Large intestine (tissue), 3 donors: Measurements from ENCODE around the gene SERPINA4. TPM values are rescaled to one million over a fixed set of nuclear protein-coding genes. Genes with fewer than 3 reads are reported as not detected.

Source experiments
- DNase-seq, 2 donors: peaks; one replicate each; pipeline versions ENCODE4 v3.0.0 to v3.0.0-alpha.2; 2013
- H3K27ac ChIP-seq: one replicate; pipeline ENCODE4 v1.5.1; 2013; ENCODE audit warnings: low read length
- H3K27me3 ChIP-seq: 2 replicates; pipeline ENCODE4 v1.6.1; 2013; ENCODE audit warnings: low read length; ENCODE audit not compliant: control insufficient read depth, insufficient read depth
- H3K36me3 ChIP-seq: 2 replicates; pipeline ENCODE4 v1.6.1; 2013; ENCODE audit warnings: low read length; ENCODE audit not compliant: control insufficient read depth, insufficient read depth
- H3K4me1 ChIP-seq: one replicate; pipeline ENCODE4 v1.6.1; 2013; ENCODE audit warnings: low read length; ENCODE audit not compliant: control insufficient read depth, insufficient read depth
- H3K4me3 ChIP-seq: one replicate; pipeline ENCODE4 v1.5.1; 2013; ENCODE audit warnings: low read length
- H3K9me3 ChIP-seq: one replicate; pipeline ENCODE4 v1.6.1; 2013; ENCODE audit warnings: mild to moderate bottlenecking, low read depth, low read length, moderate library complexity; ENCODE audit not compliant: control insufficient read depth
- WGBS: methylation state at CpG from one replicate; pipeline ENCODE4 v1.1.5; 2013; ENCODE audit warnings: low lambda C conversion rate; ENCODE audit not compliant: insufficient coverage; 5-methylcytosine and 5-hydroxymethylcytosine counted together
- polyA plus RNA-seq: library from polyadenylated mRNA; unstranded; fragments of 120-200 nt; gene quantifications from one replicate; pipeline ENCODE4 v1.2.1, GENCODE V29; 2013

SERPINA4 gene
- polyA plus RNA-seq, 1 donor = 46.0 TPM

DNA sequence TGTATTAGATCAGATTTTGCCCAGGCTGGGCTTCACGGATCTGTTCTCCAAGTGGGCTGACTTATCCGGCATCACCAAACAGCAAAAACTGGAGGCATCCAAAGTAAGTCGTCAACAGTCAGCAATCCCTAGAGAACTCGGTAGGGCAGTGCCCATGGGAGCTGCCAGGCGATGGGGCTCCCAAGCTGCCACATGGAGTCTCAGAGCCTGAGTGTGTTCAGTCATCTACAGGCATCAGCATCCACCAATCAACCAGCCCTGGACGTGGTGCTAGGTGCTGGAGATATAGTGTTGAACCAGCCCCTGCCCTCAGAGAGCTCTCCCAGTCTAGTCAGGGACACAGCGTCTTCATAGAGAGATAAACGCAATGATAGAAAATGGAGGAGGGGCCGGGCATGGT, 6.9 kb downstream of the SERPINA4 start:
- peaks cover 12% of the 10 kb centered on the region for H3K36me3 ChIP-seq
- DNase-seq = no peak
- no peaks in the 10 kb centered on the region for H3K27me3 ChIP-seq
- H3K4me1 ChIP-seq = no peaks in the 10 kb centered on the region
- no peaks in the 10 kb centered on the region for H3K9me3 ChIP-seq
- no peak overlapping the region for H3K4me3 ChIP-seq
- no CpG with 5 or more reads among the region's 9 CpGs for WGBS
- no peak overlapping the region for H3K27ac ChIP-seq

DNA sequence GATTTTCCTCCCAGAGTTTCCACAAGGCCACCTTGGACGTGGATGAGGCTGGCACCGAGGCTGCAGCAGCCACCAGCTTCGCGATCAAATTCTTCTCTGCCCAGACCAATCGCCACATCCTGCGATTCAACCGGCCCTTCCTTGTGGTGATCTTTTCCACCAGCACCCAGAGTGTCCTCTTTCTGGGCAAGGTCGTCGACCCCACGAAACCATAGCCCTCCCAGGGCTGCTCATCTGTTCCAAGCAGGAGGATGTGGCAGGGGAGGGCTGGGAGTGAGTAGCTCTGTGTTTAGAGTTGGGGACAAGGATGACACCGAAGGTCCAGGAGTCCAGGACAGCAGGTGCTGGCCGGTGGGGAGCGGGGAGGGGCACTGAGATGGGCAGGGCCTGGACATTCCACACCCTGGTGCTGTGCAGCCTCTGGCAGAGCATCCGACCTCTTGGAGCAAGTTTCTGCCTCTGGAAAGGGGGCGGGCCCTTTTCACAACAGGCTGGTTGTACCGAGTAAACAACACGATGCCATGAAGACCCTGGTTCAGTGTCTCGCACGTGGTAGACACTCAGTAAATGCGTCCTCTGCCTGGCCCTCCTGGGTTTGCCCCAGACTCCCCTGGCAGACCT, 8.2 kb downstream of the SERPINA4 start:
- no peaks in the 10 kb centered on the region for H3K27me3 ChIP-seq
- H3K36me3 ChIP-seq = peaks cover 9% of the 10 kb centered on the region
- 100% methylated on average over 1 of the region's 20 CpGs for WGBS
- no peaks in the 10 kb centered on the region for H3K9me3 ChIP-seq
- no peak overlapping the region for H3K4me3 ChIP-seq
- DNase-seq = no peak
- H3K27ac ChIP-seq = no peak overlapping the region
- peaks cover 6% of the 10 kb centered on the region for H3K4me1 ChIP-seq

DNA sequence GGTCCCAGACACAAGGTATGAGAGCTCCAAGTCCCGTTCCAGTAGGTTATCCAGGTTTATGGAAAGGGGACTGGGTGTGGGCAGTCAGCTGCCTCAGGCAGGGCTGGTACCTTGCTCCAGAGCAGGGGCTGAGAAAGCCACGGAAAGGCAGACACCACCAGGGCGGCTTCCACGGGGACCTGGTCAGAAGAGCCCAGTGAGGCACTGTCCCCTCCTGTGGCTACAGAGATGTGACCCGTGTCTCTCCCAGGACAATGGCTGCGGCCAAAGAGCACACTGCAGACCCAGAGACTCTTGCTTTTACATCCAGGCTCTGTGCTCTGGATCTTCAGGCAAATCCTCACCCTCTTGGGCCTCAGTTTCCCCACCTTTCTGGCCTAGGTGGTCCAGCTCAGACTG, 8.8 kb downstream of the SERPINA4 start:
- Histone ChIP-seq H3K4me1 (peaks cover 6% of the 10 kb centered on the region), H3K36me3 (peaks cover 9% of the 10 kb centered on the region), H3K9me3 (no peaks in the 10 kb centered on the region), H3K4me3 (no peak overlapping the region), H3K27me3 (no peaks in the 10 kb centered on the region), H3K27ac (no peak overlapping the region)
- no CpG with 5 or more reads among the region's 6 CpGs for WGBS
- no peak for DNase-seq

DNA sequence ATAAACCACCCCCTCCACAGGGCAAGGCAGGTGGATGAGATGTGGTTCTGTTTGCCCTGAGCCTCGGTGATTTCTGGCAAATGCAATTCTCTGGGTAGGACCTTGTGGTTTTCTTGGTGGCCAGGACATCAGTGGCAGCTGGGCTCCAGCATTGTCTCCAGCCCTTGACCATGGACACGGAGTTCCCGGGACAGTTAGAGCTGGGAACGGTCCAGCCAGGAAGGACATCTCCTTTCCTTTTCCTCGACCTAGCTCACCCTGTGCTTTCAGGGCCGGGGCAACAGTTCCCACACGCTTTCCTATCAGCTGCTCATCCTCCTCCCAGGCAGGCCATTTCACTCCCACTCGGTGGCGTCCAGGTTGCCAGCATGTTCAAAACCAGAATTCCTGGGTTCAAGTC, 9.2 kb downstream of the SERPINA4 start:
- peaks cover 9% of the 10 kb centered on the region for H3K36me3 ChIP-seq
- H3K4me3 ChIP-seq = no peak overlapping the region
- no peaks in the 10 kb centered on the region for H3K9me3 ChIP-seq
- DNase-seq = no peak
- peaks cover 6% of the 10 kb centered on the region for H3K4me1 ChIP-seq
- no peaks in the 10 kb centered on the region for H3K27me3 ChIP-seq
- no peak overlapping the region for H3K27ac ChIP-seq
- WGBS = no CpG with 5 or more reads among the region's 9 CpGs

DNA sequence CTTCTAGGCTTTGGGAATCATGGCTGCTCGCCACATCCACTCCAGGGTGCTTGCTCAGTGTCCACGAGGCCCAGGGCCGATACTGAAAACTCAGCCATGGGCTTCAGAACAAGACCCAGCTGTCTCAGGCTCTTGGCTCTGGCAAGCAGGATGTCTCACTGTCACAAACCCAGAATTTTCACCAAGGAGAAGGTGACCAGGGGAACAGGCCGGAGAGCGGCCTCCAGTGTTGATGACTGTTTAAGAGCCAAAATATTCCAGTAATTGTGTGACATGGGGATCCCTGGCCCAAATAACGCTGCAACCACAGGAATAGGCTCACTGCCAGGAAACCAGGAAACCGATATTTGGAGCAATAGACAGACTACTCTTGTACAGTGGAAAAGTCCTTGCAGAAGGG, 10.2 kb downstream of the SERPINA4 start:
- H3K9me3 ChIP-seq = no peaks in the 10 kb centered on the region
- H3K4me3 ChIP-seq = no peak overlapping the region
- DNase-seq = no peak
- peaks cover 6% of the 10 kb centered on the region for H3K4me1 ChIP-seq
- no peaks in the 10 kb centered on the region for H3K27me3 ChIP-seq
- no CpG with 5 or more reads among the region's 7 CpGs for WGBS
- peaks cover 9% of the 10 kb centered on the region for H3K36me3 ChIP-seq
- no peak overlapping the region for H3K27ac ChIP-seq

DNA sequence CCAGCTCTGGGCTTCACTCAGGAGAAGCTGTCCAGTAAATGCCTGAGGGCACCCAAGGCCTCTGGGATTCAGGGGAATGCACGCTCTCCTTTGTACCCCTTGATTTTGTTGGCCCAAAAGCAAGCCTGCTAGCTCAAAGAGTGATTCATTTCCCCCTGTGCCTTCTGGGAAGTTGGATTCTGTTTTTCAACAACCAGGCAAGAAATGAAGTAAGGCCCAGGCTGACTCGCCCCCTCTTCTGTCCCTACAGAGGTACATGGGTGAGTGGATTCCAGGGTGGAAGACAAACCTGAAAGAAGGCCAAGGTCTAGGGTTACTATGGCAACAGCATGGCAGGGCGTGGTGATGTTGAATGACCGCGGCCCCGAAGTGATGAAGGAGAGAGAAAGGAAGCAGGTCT, 10.7 kb downstream of the SERPINA4 start:
- WGBS = no CpG with 5 or more reads among the region's 6 CpGs
- no peak overlapping the region for H3K4me3 ChIP-seq
- H3K36me3 ChIP-seq = peaks cover 8% of the 10 kb centered on the region
- DNase-seq = no peak
- no peak overlapping the region for H3K27ac ChIP-seq
- no peaks in the 10 kb centered on the region for H3K9me3 ChIP-seq
- H3K4me1 ChIP-seq = peaks cover 6% of the 10 kb centered on the region
- H3K27me3 ChIP-seq = no peaks in the 10 kb centered on the region

DNA sequence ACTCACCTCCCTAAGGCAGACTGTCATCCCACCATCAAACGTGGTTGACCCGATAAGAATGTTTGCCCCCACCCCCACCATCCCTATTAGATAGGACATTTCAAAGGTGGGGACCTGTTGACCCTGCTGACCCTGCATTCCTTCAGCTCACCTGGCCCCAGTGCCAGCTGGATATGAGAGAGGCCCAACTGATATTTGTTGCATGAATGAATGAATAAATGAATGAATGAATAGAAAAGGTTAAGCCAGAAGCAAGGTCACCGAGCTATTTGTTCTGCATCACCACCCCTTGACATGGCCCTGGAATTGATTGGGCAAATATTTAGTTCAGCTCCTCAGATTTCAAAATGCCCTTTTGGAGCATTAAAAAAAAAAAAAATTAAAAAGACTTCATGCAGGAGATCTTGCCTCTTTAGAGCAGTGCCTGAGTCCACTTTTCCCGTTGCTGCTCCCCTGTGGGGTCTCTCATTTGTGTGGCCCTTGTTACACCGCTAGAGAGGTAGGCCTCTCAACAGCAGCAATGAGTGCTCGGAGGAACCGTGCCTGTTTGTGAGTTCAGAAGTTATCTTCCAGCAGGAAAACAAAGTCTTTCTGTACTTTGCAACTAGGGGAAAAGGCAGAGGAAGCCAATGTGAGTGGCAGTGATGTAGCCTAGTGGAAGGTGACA, 11.5 kb downstream of the SERPINA4 start:
- Histone ChIP-seq H3K9me3 (no peaks in the 10 kb centered on the region), H3K27me3 (no peaks in the 10 kb centered on the region), H3K27ac (no peak overlapping the region), H3K4me3 (no peak overlapping the region), H3K36me3 (peaks cover 6% of the 10 kb centered on the region), H3K4me1 (peaks cover 6% of the 10 kb centered on the region)
- 50% methylated on average over 5 of the region's 7 CpGs for WGBS
- peak in 1 of 2 donors; percentile 39 for DNase-seq

DNA sequence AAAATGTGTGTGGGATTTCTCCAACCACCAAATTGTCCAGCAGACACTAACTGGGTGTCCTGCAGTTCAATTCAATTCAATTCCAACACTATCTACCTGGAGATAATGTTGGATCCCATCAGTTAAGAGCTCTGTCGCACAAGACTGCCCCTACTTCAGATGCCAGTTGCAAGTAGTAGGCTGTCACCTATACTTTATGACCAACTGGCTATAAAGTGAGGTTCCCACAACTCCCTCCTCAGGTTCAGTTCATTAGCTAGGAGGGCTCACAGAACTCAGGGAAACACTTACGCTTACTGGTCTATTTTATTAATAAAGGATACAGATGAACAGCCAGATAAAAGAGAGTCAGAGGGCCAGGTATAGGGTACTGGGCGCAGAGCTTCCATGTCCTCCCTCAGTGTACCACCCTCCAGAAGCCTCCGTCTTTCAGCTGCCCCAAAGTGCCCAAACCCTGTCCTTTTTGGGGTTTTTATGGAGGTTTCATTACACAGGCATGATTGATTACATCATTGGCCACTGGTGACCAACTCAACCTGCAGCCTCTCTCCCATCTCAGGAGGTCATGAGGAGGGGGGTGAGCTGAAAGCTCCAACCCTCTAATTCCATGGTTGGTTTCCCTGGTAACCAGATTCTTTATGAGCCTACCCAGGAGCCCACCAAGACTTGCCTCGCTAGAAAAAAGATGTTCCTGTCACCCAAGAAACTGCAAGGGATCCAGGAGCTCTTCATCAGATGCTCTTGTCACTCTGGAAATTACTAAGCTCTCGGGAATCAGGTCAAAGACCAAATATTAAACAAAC, 12.4 kb downstream of the SERPINA4 start:
- Histone ChIP-seq H3K27me3 (no peaks in the 10 kb centered on the region), H3K9me3 (no peaks in the 10 kb centered on the region), H3K36me3 (peaks cover 6% of the 10 kb centered on the region), H3K27ac (no peak overlapping the region), H3K4me1 (peaks cover 6% of the 10 kb centered on the region), H3K4me3 (no peak overlapping the region)
- DNase-seq = no peak
- no CpG with 5 or more reads among the region's 6 CpGs for WGBS

DNA sequence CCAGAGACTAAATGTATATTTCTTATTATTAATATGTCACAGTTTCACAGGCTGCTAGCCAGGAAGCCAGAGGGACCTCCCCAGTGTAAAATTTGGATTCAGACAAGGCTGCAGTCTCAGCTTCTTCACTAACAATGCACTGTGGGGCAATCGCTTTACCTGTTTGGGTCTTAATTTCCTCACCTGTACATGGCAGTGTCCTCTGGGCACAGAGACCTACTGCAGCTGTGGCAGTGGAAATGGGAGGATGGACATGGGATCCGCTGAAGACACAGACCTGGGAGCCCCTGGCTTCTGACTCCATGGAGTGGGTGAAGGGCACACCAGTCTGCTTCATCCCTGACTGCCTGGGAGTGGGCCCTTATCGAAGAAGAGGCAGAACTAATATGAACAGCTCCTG, 13.1 kb downstream of the SERPINA4 start:
- Histone ChIP-seq H3K9me3 (no peaks in the 10 kb centered on the region), H3K27me3 (no peaks in the 10 kb centered on the region), H3K4me3 (no peak overlapping the region), H3K4me1 (peaks cover 6% of the 10 kb centered on the region), H3K36me3 (peaks cover 5% of the 10 kb centered on the region), H3K27ac (no peak overlapping the region)
- WGBS = no CpG with 5 or more reads among the region's 3 CpGs
- no peak for DNase-seq

DNA sequence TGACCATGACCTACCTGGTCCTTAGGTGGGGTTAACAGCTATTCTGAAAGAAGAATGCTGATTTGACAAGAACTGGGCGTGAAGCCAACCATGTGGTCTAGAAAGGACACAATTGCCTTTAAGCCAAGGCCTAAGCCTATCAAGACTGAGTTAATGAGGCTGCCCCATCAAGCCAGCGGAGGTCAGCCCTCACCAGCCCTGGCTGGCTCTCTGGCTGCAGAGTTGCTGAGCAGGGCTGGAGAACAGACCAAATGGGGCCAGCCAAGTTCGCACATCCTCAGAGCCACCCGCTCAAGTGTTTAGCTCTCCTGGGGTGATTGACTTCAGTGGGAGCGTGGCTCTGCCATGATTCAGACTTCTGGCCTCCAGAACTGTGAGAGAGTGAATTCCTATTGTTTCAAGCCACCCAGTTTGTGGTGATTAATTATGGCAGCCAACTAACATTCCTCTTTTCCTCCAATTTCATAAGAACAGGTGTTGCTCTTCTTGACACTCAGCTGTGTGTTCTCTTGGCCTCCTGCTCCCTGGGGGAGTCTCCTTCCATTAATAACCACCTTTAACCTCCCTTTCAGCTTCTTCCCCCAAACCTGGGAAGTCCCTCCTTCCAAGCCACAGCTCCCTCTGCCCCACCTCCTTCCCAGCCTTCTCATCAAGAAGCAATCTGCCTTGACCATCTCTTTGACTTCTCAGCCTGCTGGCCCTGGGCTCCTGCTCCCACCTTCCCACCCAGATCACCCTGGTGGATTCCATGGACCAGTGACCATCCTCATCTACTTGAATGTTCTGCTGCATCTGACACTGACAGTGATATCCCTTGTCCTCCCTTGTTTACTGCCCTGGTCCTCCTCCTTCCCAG, 14.7 kb downstream of the SERPINA4 start:
- DNase-seq = no peak
- WGBS = no CpG with 5 or more reads among the region's 5 CpGs
- no peak overlapping the region for H3K27ac ChIP-seq

More for the DNA sequence above, 14.7 kb downstream of the SERPINA4 start:
- peaks cover 6% of the 10 kb centered on the region for H3K4me1 ChIP-seq
- H3K36me3 ChIP-seq = no peaks in the 10 kb centered on the region
- no peak overlapping the region for H3K4me3 ChIP-seq
- no peaks in the 10 kb centered on the region for H3K9me3 ChIP-seq
- H3K27me3 ChIP-seq = no peaks in the 10 kb centered on the region
